GM12892 (cell line): ENCODE results near the gene SLC8A2.

Source experiments
- POLR2A ChIP-seq: IDR thresholded peaks from 2 replicates; pipeline ENCODE4 v1.6.1; 2011; ENCODE audit warnings: low read depth, low read length, control low read depth
- POLR2AphosphoS5 ChIP-seq: IDR thresholded peaks from 2 replicates; pipeline ENCODE4 v1.6.1; 2011; ENCODE audit warnings: low read depth, low read length, control low read depth
- TAF1 ChIP-seq: IDR thresholded peaks from 2 replicates; pipeline ENCODE4 v1.6.1; 2011; ENCODE audit warnings: low read depth, mild to moderate bottlenecking, control low read depth, low read length, borderline replicate concordance

DNA sequence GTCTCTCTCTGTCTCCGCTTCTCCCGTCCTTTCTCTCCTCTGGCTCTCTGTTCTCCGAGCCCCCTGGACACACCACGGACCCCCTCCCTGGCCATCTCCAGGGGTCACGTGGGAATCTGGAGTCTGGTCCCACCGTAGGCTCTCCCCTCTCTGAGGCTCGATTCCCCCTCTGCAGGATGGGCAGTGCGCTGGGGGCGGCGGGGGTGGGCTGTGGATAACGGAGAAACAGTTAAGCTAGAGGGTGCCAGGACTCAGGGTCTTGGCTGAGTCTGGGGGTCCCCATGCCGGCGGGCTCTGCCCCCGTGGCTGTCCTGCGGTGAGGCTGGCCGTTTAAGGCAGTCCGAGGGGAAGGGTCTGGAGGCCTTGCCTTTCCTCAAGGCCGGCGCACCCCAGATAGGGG, 51.9 kb downstream of the SLC8A2 start:
- TF ChIP-seq POLR2A (no peak), POLR2AphosphoS5 (no peak), TAF1 (no peak)
